Kidney (tissue), 14 donors: Measurements from ENCODE around the gene CPB2. TPM values are rescaled to one million over a fixed set of nuclear protein-coding genes. Genes with fewer than 3 reads are reported as not detected.

Experiments
- DNase-seq, 5 donors: peaks; one replicate each; pipeline ENCODE4 v3.0.0-alpha.2; 2013 to 2020
- FAIRE-seq: peaks from 2 replicates; lab custom pipeline; 2012; peaks lifted over from hg19 to GRCh38; lab: Jason Lieb, UNC
- H3K27ac ChIP-seq, 2 donors: one replicate each; pipeline ENCODE4 v1.7.0; 2013; ENCODE audit warnings: low read depth in 2 of 2, low read length in 2 of 2, inconsistent platforms in 1 of 2
- H3K27me3 ChIP-seq: one replicate; pipeline ENCODE4 v1.7.1; 2013; ENCODE audit warnings: low read length, inconsistent platforms; ENCODE audit not compliant: control insufficient read depth, insufficient read depth
- H3K36me3 ChIP-seq, 3 donors: one replicate each; pipeline versions ENCODE4 v1.7.0 to v1.7.1; 2013; ENCODE audit warnings: low read length in 3 of 3, control low read depth in 1 of 3, inconsistent platforms in 1 of 3; ENCODE audit not compliant: insufficient read depth in 3 of 3, control insufficient read depth in 2 of 3
- H3K4me1 ChIP-seq, 3 donors: one replicate each; pipeline versions ENCODE4 v1.7.0 to v1.7.1; 2013; ENCODE audit warnings: low read length in 3 of 3, inconsistent platforms in 1 of 3, low read depth in 1 of 3; ENCODE audit not compliant: control insufficient read depth in 2 of 3, insufficient read depth in 2 of 3
- H3K4me3 ChIP-seq, 3 donors: one replicate each; pipeline versions ENCODE4 v1.7.0 to v1.8.1; 2013; ENCODE audit warnings: low read length in 3 of 3, control low read depth in 1 of 3, inconsistent platforms in 1 of 3
- H3K9ac ChIP-seq, 3 donors: one replicate each; pipeline versions ENCODE4 v1.7.0 to v1.7.1; 2013; ENCODE audit warnings: low read length in 3 of 3, control low read depth in 1 of 3, inconsistent platforms in 1 of 3
- H3K9me3 ChIP-seq, 3 donors: one replicate each; pipeline versions ENCODE4 v1.7.0 to v1.7.1; 2013; ENCODE audit warnings: low read length in 3 of 3, control low read depth in 1 of 3, inconsistent platforms in 1 of 3; ENCODE audit not compliant: control insufficient read depth in 2 of 3, insufficient read depth in 1 of 3
- CTCF ChIP-seq: IDR thresholded peaks from 3 replicates; pipeline ENCODE4 v1.5.1; 2012; ENCODE audit warnings: mild to moderate bottlenecking, moderate library complexity, borderline replicate concordance; ENCODE audit not compliant: insufficient read depth; ENCODE audit errors: extremely low read depth
- intact Hi-C: fragments of 100-400 bp; cut with DNase I; formaldehyde crosslinking; loops from one replicate; pipeline ENCODE4 v1.11.1; 2022
- polyA plus RNA-seq: library from polyadenylated mRNA; stranded (reverse); fragments of 350-450 nt; fragmentation: Illumina TruSeq; extraction: RNeasy Lipid Tissue Mini Kit (QIAGEN cat#74804); gene quantifications from one replicate; pipeline ENCODE4 v1.2.3, GENCODE V29; 2014; ENCODE audit warnings: low read depth, low replicate concordance; ENCODE audit not compliant: insufficient read depth
- total RNA-seq: library from RNA; stranded (reverse); fragmentation: NEBNext Ultra II Directional; extraction: Animal tissue kit (Norgen Biotek cat#: 25700); gene quantifications from one replicate; pipeline ENCODE4 v1.2.1, GENCODE V29; 2021
- donor health status: control.
- donor health status: control.
- donor health status: control.
- donor health status: control.
- donor health status: control.
- donor health status: DM: yes; HTN: yes; CAD: no.
- donor health status: Normal renal cell carcinoma (clear cell type).

Gene CPB2
- total and polyA plus RNA-seq, 2 donors from 2014 or later = not detected

- peak; percentile 75 to 93 (median 80) for DNase-seq
- Histone ChIP-seq H3K4me3 (no peak overlapping the region), H3K36me3 (no peaks in the 10 kb centered on the region), H3K27ac (no peak overlapping the region), H3K27me3 (no peaks in the 10 kb centered on the region), H3K9ac (no peak overlapping the region), H3K4me1 (peaks cover 0 to 3% (median 0%) of the 10 kb centered on the region in 3 donors), H3K9me3 (no peaks in the 10 kb centered on the region)
- FAIRE-seq = no peak
- intact Hi-C loops = no loop called here
- TF ChIP-seq CTCF = peak; percentile 84
Measured at GRCh38 chr13:46126552-46127357, 21.9 kb upstream of the CPB2 start.

GRCh38 chr13:46126056-46126455 is 21.2 kb upstream of the CPB2 start:
- Histone ChIP-seq H3K9me3 (no peaks in the 10 kb centered on the region), H3K4me3 (no peak overlapping the region), H3K9ac (no peak overlapping the region), H3K27ac (no peak overlapping the region), H3K27me3 (no peaks in the 10 kb centered on the region), H3K36me3 (no peaks in the 10 kb centered on the region), H3K4me1 (peaks cover 0 to 3% (median 0%) of the 10 kb centered on the region in 3 donors)
- DNase-seq = no peak
- TF ChIP-seq CTCF = no peak
- intact Hi-C loops = no loop called here
- no peak for FAIRE-seq

- intact Hi-C loops = no loop called here
- no peak for FAIRE-seq
- H3K36me3 ChIP-seq = no peaks in the 10 kb centered on the region
Measured at GRCh38 chr13:46124967-46125933, 20.4 kb upstream of the CPB2 start.

More at GRCh38 chr13:46124967-46125933, 20.4 kb upstream of the CPB2 start:
- no peak for TF ChIP-seq CTCF
- Histone ChIP-seq H3K9me3 (no peaks in the 10 kb centered on the region), H3K4me3 (no peak overlapping the region), H3K27ac (no peak overlapping the region), H3K9ac (no peak overlapping the region), H3K27me3 (no peaks in the 10 kb centered on the region), H3K4me1 (peaks cover 0 to 3% (median under 1%) of the 10 kb centered on the region in 3 donors)
- peak in 1 of 5 donors; percentile 43 for DNase-seq
